H9 (cell line): ENCODE data around the gene AKR1A1. TPM values are rescaled to one million over a fixed set of nuclear protein-coding genes. Genes with fewer than 3 reads are reported as not detected.
"Not testable (repeated sequence)": the region's sequence is repeated elsewhere in the genome, so short reads cannot be mapped to it uniquely, and the experiment has no call there.

ENCODE experiments used
- DNase-seq: peaks from one replicate; pipeline ENCODE4 v3.0.0-alpha.2; 2017
- H2AFZ ChIP-seq: one replicate; pipeline ENCODE4 v1.6.1; 2013; ENCODE audit warnings: mild to moderate bottlenecking, low read length, control low read depth, moderate library complexity
- H2AK5ac ChIP-seq: 2 replicates; pipeline ENCODE4 v1.6.1; 2013; ENCODE audit warnings: low read length, control low read depth, mixed read lengths; ENCODE audit not compliant: insufficient read length
- H2BK120ac ChIP-seq: one replicate; pipeline ENCODE4 v1.6.1; 2013; ENCODE audit warnings: low read depth, mild to moderate bottlenecking, low read length, control low read depth, inconsistent platforms; ENCODE audit not compliant: poor library complexity, severe bottlenecking
- H2BK12ac ChIP-seq: 2 replicates; pipeline ENCODE4 v1.6.1; 2013; ENCODE audit warnings: low read length, control low read depth, mixed read lengths, low read depth; ENCODE audit not compliant: insufficient read length
- H2BK15ac ChIP-seq: 2 replicates; pipeline ENCODE4 v1.6.1; 2013; ENCODE audit warnings: low read depth, low read length, control low read depth
- H2BK20ac ChIP-seq: one replicate; pipeline ENCODE4 v1.6.1; 2013; ENCODE audit warnings: low read depth, mild to moderate bottlenecking, low read length, control low read depth, inconsistent platforms; ENCODE audit not compliant: poor library complexity, severe bottlenecking
- H2BK5ac ChIP-seq: 2 replicates; pipeline ENCODE4 v1.6.1; 2013; ENCODE audit warnings: low read length, control low read depth, mixed read lengths; ENCODE audit not compliant: insufficient read length
- H3K14ac ChIP-seq: 2 replicates; pipeline ENCODE4 v1.6.1; 2013; ENCODE audit warnings: low read length, control low read depth; ENCODE audit not compliant: insufficient read depth
- H3K18ac ChIP-seq: 2 replicates; pipeline ENCODE4 v1.6.1; 2013; ENCODE audit warnings: low read depth, mild to moderate bottlenecking, mixed read lengths, low read length, control low read depth; ENCODE audit not compliant: insufficient read length
- H3K23ac ChIP-seq: 2 replicates; pipeline ENCODE4 v1.6.1; 2013; ENCODE audit warnings: low read length, control low read depth, mixed read lengths, low read depth; ENCODE audit not compliant: insufficient read length
- H3K23me2 ChIP-seq: 2 replicates; pipeline ENCODE4 v1.6.1; 2013; ENCODE audit warnings: low read depth, mild to moderate bottlenecking, mixed read lengths, low read length, control low read depth; ENCODE audit not compliant: insufficient read length, poor library complexity, severe bottlenecking
- H3K27ac ChIP-seq: 2 replicates; pipeline ENCODE4 v1.5.1; 2013; ENCODE audit warnings: low read length, control low read depth, mixed read lengths, low read depth; ENCODE audit not compliant: insufficient read length
- H3K27me3 ChIP-seq: 2 replicates; pipeline ENCODE4 v1.6.1; 2013; ENCODE audit warnings: low read length, control low read depth, inconsistent platforms; ENCODE audit not compliant: insufficient read depth
- H3K4ac ChIP-seq: 2 replicates; pipeline ENCODE4 v1.6.1; 2013; ENCODE audit warnings: low read depth, mild to moderate bottlenecking, control low read depth, inconsistent platforms, low read length, moderate library complexity
- H3K4me1 ChIP-seq: 2 replicates; pipeline ENCODE4 v1.6.1; 2013; ENCODE audit warnings: low read length, control low read depth, inconsistent platforms; ENCODE audit not compliant: insufficient read depth
- H3K4me2 ChIP-seq: 2 replicates; pipeline ENCODE4 v1.6.1; 2013; ENCODE audit warnings: low read length, control low read depth, mixed read lengths; ENCODE audit not compliant: insufficient read length, insufficient read depth
- H3K56ac ChIP-seq: 2 replicates; pipeline ENCODE4 v1.6.1; 2013; ENCODE audit warnings: low read depth, mild to moderate bottlenecking, mixed read lengths, low read length, control low read depth; ENCODE audit not compliant: insufficient read length
- H3K79me1 ChIP-seq: 2 replicates; pipeline ENCODE4 v1.6.1; 2013; ENCODE audit warnings: low read depth, mild to moderate bottlenecking, moderate library complexity, low read length, control low read depth, inconsistent platforms; ENCODE audit not compliant: insufficient read depth, poor library complexity, severe bottlenecking
- H3K79me2 ChIP-seq: 2 replicates; pipeline ENCODE4 v1.6.1; 2013; ENCODE audit warnings: low read length, control low read depth, inconsistent platforms; ENCODE audit not compliant: insufficient read depth
- H3K9ac ChIP-seq: 2 replicates; pipeline ENCODE4 v1.6.1; 2013; ENCODE audit warnings: low read length, control low read depth, mixed read lengths; ENCODE audit not compliant: insufficient read length; ENCODE audit errors: extremely low read depth
- H3K9me3 ChIP-seq: one replicate; pipeline ENCODE4 v1.6.1; 2013; ENCODE audit warnings: low read depth, low read length, inconsistent platforms; ENCODE audit not compliant: control insufficient read depth
- H3T11ph ChIP-seq: one replicate; pipeline ENCODE4 v1.6.1; 2013; ENCODE audit warnings: mild to moderate bottlenecking, low read length, control low read depth, inconsistent platforms
- H4K20me1 ChIP-seq: one replicate; pipeline ENCODE4 v1.6.1; 2013; ENCODE audit not compliant: control insufficient read depth, insufficient read length, insufficient read depth
- H4K5ac ChIP-seq: 2 replicates; pipeline ENCODE4 v1.6.1; 2013; ENCODE audit warnings: low read depth, mild to moderate bottlenecking, mixed read lengths, low read length, control low read depth; ENCODE audit not compliant: insufficient read length
- H4K8ac ChIP-seq: replicated peaks from 2 replicates; pipeline ENCODE4 v1.6.1; 2013; ENCODE audit warnings: low read length, control low read depth, mixed read lengths, low read depth; ENCODE audit not compliant: insufficient read length
- H4K91ac ChIP-seq: 2 replicates; pipeline ENCODE4 v1.6.1; 2013; ENCODE audit warnings: low read depth, mild to moderate bottlenecking, moderate library complexity, mixed read lengths, low read length, control low read depth; ENCODE audit not compliant: insufficient read length
- H3K27ac Mint-ChIP-seq, 3 experiments: 2 replicates in 2 of 3; 3 replicates in 1 of 3; pipeline ENCODE4 v1.8.0; 2020 to 2021; ENCODE audit warnings: mixed read lengths in 3 of 3, mild to moderate bottlenecking in 1 of 3, moderate library complexity in 1 of 3
- H3K27me3 Mint-ChIP-seq: 2 replicates; pipeline ENCODE4 v1.8.0; 2021; ENCODE audit warnings: low read depth, mild to moderate bottlenecking, moderate library complexity, mixed read lengths
- H3K36me3 Mint-ChIP-seq, 3 experiments: 2 replicates in 2 of 3; 3 replicates in 1 of 3; pipeline ENCODE4 v1.8.0; 2020 to 2021; ENCODE audit warnings: low read depth in 3 of 3, mixed read lengths in 3 of 3; ENCODE audit not compliant: insufficient read depth in 1 of 3
- H3K4me1 Mint-ChIP-seq, 2 experiments: 2 replicates each; pipeline ENCODE4 v1.8.0; 2020; ENCODE audit warnings: mixed read lengths in 2 of 2
- H3K4me3 Mint-ChIP-seq, 2 experiments: 2 replicates in 1 of 2; 3 replicates in 1 of 2; pipeline ENCODE4 v1.8.0; 2020 to 2021; ENCODE audit warnings: mild to moderate bottlenecking in 2 of 2, mixed read lengths in 2 of 2, moderate library complexity in 1 of 2
- H3K9me3 Mint-ChIP-seq, 2 experiments: 2 replicates in 1 of 2; 3 replicates in 1 of 2; pipeline ENCODE4 v1.8.0; 2020; ENCODE audit warnings: mild to moderate bottlenecking in 2 of 2, mixed read lengths in 2 of 2, moderate library complexity in 1 of 2
- CTCF ChIP-seq: fragments of 200-600 bp; sonication (generic); conservative IDR thresholded peaks from 3 replicates; pipeline ENCODE4 v1.8.0; 2021; ENCODE audit warnings: antibody characterized with exemption, mild to moderate bottlenecking
- WGBS: extraction: QIAGEN DNeasy Blood & Tissue Kit; methylation state at CpG from one replicate; pipeline ENCODE4 v1.1.7; 2013; ENCODE audit warnings: missing lambda C conversion rate, low lambda C conversion rate, mixed read lengths; ENCODE audit not compliant: insufficient read length; ENCODE audit errors: extremely low coverage; 5-methylcytosine and 5-hydroxymethylcytosine counted together
- total RNA-seq: library from RNA; stranded (reverse); gene quantifications from 2 replicates; pipeline ENCODE4 v1.2.1, GENCODE V29; 2021

Gene AKR1A1
- total RNA-seq, 1 experiment from 2014 or later = 286 TPM

- H3K79me1 ChIP-seq = peaks cover 3% of the 10 kb centered on the region
- H3K4me3 Mint-ChIP-seq = no peak overlapping the region; a peak in 1 of 5 replicates
- H3K27me3 Mint-ChIP-seq = no peaks in the 10 kb centered on the region
- H3K23me2 ChIP-seq = no peaks in the 10 kb centered on the region
- H3K56ac ChIP-seq = no peak overlapping the region
- H2BK20ac ChIP-seq = no peak overlapping the region
- no peak overlapping the region for H3K9ac ChIP-seq
- no peaks in the 10 kb centered on the region for H4K20me1 ChIP-seq
- peaks cover 8 to 12% of the 10 kb centered on the region in 2 experiments for H3K4me1 Mint-ChIP-seq
- WGBS = no CpG with 5 or more reads among the region's 4 CpGs
- H3K4me2 ChIP-seq = no peak overlapping the region
- H2BK5ac ChIP-seq = no peak overlapping the region
- H2BK120ac ChIP-seq = no peak overlapping the region
- no peak overlapping the region for H2AFZ ChIP-seq
- H2BK12ac ChIP-seq = no peak overlapping the region
- no peak overlapping the region for H3K4ac ChIP-seq
- no peak overlapping the region for H3T11ph ChIP-seq
- H4K8ac ChIP-seq = no peak overlapping the region
- peaks cover 27% of the 10 kb centered on the region; the same call in 1 of the 2 replicates for H3K79me2 ChIP-seq
- no peak overlapping the region for H3K14ac ChIP-seq
- DNase-seq = no peak
- no peaks in the 10 kb centered on the region for H3K27me3 ChIP-seq
- no peak overlapping the region for H3K23ac ChIP-seq
- H4K91ac ChIP-seq = no peak overlapping the region
- H3K36me3 Mint-ChIP-seq = peaks cover 61 to 78% (median 64%) of the 10 kb centered on the region in 3 experiments; a peak in 6 of 7 replicates
- H4K5ac ChIP-seq = no peak overlapping the region
- H3K9me3 Mint-ChIP-seq = no peaks in the 10 kb centered on the region; a peak in 2 of 5 replicates
- peak overlapping the region in 2 of 3 experiments; percentile 63 to 68; a peak in 3 of 7 replicates for H3K27ac Mint-ChIP-seq
- H2AK5ac ChIP-seq = no peak overlapping the region
- H3K27ac ChIP-seq = no peak overlapping the region
- H2BK15ac ChIP-seq = no peak overlapping the region
- H3K18ac ChIP-seq = no peak overlapping the region
- no peaks in the 10 kb centered on the region for H3K9me3 ChIP-seq
- no peak for TF ChIP-seq CTCF
- H3K4me1 ChIP-seq = peaks cover 4% of the 10 kb centered on the region
Observed at GRCh38 chr1:45516465-45516864, 34.2 kb upstream of the AKR1A1 start.

- not testable (repeated sequence) for H3K56ac ChIP-seq, H3K4ac ChIP-seq, H3K18ac ChIP-seq, H4K5ac ChIP-seq, H3K79me1 ChIP-seq, H3K27me3 ChIP-seq, H3K14ac ChIP-seq, H2BK15ac ChIP-seq, H4K20me1 ChIP-seq, H3K27ac ChIP-seq, H3K23me2 ChIP-seq, H3K9me3 Mint-ChIP-seq, H3K4me1 ChIP-seq, H3K27me3 Mint-ChIP-seq, H2BK12ac ChIP-seq, H4K8ac ChIP-seq, H2AFZ ChIP-seq, H2BK20ac ChIP-seq, H4K91ac ChIP-seq, H2AK5ac ChIP-seq, H3K9ac ChIP-seq, H3K4me2 ChIP-seq, DNase-seq, H3K23ac ChIP-seq, H2BK120ac ChIP-seq, H3K9me3 ChIP-seq, H3T11ph ChIP-seq, H2BK5ac ChIP-seq
- Mint-ChIP-seq H3K27ac (peak overlapping the region in 1 of 3 experiments; percentile 77; a peak in 1 of 7 replicates), H3K4me1 (peaks cover 21 to 27% of the 10 kb centered on the region in 2 experiments), H3K36me3 (peaks cover 48 to 60% (median 53%) of the 10 kb centered on the region in 3 experiments; a peak in 6 of 7 replicates), H3K4me3 (peak overlapping the region in 1 of 2 experiments; percentile 97; a peak in 2 of 5 replicates)
- peaks cover 28% of the 10 kb centered on the region; the same call in 1 of the 2 replicates for H3K79me2 ChIP-seq
- WGBS = no CpG with 5 or more reads among the region's 4 CpGs
Observed at GRCh38 chr1:45518366-45518765, 32.3 kb upstream of the AKR1A1 start.
